Transverse colon (tissue), 4 donors: Measurements from ENCODE around the gene KRT2. TPM values are rescaled to one million over a fixed set of nuclear protein-coding genes. Genes with fewer than 3 reads are reported as not detected.

Experiments used
- DNase-seq: peaks from one replicate; pipeline ENCODE4 v3.0.0-alpha.2; 2019
- H3K27ac ChIP-seq, 4 donors: fragments of 200-600 bp; sonication (generic); 2 replicates each; pipeline ENCODE4 v1.5.1; 2016 to 2018; ENCODE audit warnings: inconsistent platforms in 4 of 4
- H3K27me3 ChIP-seq: fragments of 200-600 bp; sonication (generic); 2 replicates; pipeline ENCODE4 v1.5.1; 2017; ENCODE audit warnings: inconsistent platforms
- H3K36me3 ChIP-seq, 4 donors: fragments of 200-600 bp; sonication (generic); 2 replicates each; pipeline ENCODE4 v1.5.1; 2017 to 2019; ENCODE audit warnings: inconsistent platforms in 4 of 4
- H3K4me1 ChIP-seq, 4 donors: fragments of 200-600 bp; sonication (generic); 2 replicates each; pipeline ENCODE4 v1.5.1; 2017 to 2020; ENCODE audit warnings: inconsistent platforms in 4 of 4
- H3K4me3 ChIP-seq, 4 donors: fragments of 200-600 bp; sonication (generic); 1 replicate in 1 of 4; 2 replicates in 3 of 4; pipeline versions ENCODE4 v1.5.1 to v1.6.1; 2017 to 2019; ENCODE audit warnings: inconsistent platforms in 4 of 4
- H3K9me3 ChIP-seq, 2 donors: fragments of 200-600 bp; sonication (generic); 2 replicates each; pipeline ENCODE4 v1.5.1; 2017 to 2019; ENCODE audit warnings: inconsistent platforms in 2 of 2
- EP300 ChIP-seq: sonication (generic); formaldehyde crosslinking; IDR thresholded peaks from one replicate; pipeline ENCODE4 v1.6.1; 2017; ENCODE audit warnings: antibody characterized with exemption, low read depth
- POLR2A ChIP-seq: fragments of 450-650 bp; IDR thresholded peaks from one replicate; pipeline ENCODE4 v1.6.1; 2016; ENCODE audit warnings: antibody characterized with exemption, mild to moderate bottlenecking, moderate library complexity
- POLR2AphosphoS5 ChIP-seq, 3 donors: sonication (generic); formaldehyde crosslinking; IDR thresholded peaks; one replicate each; pipeline ENCODE4 v1.6.1; 2016; ENCODE audit warnings: antibody characterized with exemption in 3 of 3
- WGBS, 2 donors: methylation state at CpG; one replicate each; pipeline ENCODE4 v1.1.5; 2018; ENCODE audit warnings: low coverage in 1 of 2; 5-methylcytosine and 5-hydroxymethylcytosine counted together
- in situ Hi-C, 4 donors: fragments of 200-750 bp; cut with MboI; loops; one replicate each; pipeline versions ENCODE4 v1.15.0 to v1.15.1; 2017; ENCODE audit warnings: low sequenced_read_pairs in 3 of 4, low pct_ligation_motif_present in 1 of 4, low pct_unique_long_range_greater_than_20kb in 1 of 4
- intact Hi-C: fragments of 100-400 bp; cut with DNase I; formaldehyde crosslinking; loops from one replicate; pipeline ENCODE4 v1.15.1; 2023; ENCODE audit warnings: low total_unique reads
- total RNA-seq, 4 donors: library from RNA; depleted of rRNA; stranded (reverse); fragments of >200 nt; gene quantifications; one replicate each; pipeline ENCODE4 v1.1.0, GENCODE V29; 2016
- TF ChIP-seq, protein P1 (sequence below), 5 experiments: fragments of 200-600 bp in 3 of 5; fragments of 450-650 bp in 2 of 5; sonication (generic) in 3 of 5; IDR thresholded peaks; 1 replicate in 2 of 5; 2 replicates in 3 of 5; pipeline ENCODE4 v1.5.1; 2016 to 2017; ENCODE audit warnings: antibody characterized with exemption in 5 of 5, inconsistent platforms in 3 of 5, mild to moderate bottlenecking in 2 of 5, moderate library complexity in 1 of 5

Gene KRT2
- total RNA-seq, 4 donors from 2014 or later: not detected

GRCh38 chr12:52694151-52694550 is 42.1 kb upstream of the KRT2 start:
- Histone ChIP-seq H3K27ac (no peak overlapping the region), H3K27me3 (peaks cover 64% of the 10 kb centered on the region), H3K4me3 (no peak overlapping the region), H3K4me1 (peaks cover 0 to 11% (median 8%) of the 10 kb centered on the region in 4 donors), H3K9me3 (no peaks in the 10 kb centered on the region), H3K36me3 (no peaks in the 10 kb centered on the region)
- intact Hi-C loops: no loop called here
- DNase-seq: no peak
- in situ Hi-C loops: no loop called here
- WGBS, 2 donors: 85 to 87% methylated on average over 6 of the region's 6 CpGs
- TF ChIP-seq EP300 (no peak), POLR2AphosphoS5 (IDR thresholded peaks at IDR 0.05) (no peak)
- TF ChIP-seq, protein P1, sequence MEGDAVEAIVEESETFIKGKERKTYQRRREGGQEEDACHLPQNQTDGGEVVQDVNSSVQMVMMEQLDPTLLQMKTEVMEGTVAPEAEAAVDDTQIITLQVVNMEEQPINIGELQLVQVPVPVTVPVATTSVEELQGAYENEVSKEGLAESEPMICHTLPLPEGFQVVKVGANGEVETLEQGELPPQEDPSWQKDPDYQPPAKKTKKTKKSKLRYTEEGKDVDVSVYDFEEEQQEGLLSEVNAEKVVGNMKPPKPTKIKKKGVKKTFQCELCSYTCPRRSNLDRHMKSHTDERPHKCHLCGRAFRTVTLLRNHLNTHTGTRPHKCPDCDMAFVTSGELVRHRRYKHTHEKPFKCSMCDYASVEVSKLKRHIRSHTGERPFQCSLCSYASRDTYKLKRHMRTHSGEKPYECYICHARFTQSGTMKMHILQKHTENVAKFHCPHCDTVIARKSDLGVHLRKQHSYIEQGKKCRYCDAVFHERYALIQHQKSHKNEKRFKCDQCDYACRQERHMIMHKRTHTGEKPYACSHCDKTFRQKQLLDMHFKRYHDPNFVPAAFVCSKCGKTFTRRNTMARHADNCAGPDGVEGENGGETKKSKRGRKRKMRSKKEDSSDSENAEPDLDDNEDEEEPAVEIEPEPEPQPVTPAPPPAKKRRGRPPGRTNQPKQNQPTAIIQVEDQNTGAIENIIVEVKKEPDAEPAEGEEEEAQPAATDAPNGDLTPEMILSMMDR (IDR thresholded peaks at IDR 0.05): no peak

GRCh38 chr12:52693261-52693660 is 41.2 kb upstream of the KRT2 start:
- intact Hi-C loops: no loop called here
- WGBS, 2 donors: 58 to 63% methylated on average over 2 to 5 of the region's 5 CpGs
- TF ChIP-seq EP300 (no peak), POLR2A (no peak), POLR2AphosphoS5 (IDR thresholded peaks at IDR 0.05) (no peak)
- TF ChIP-seq, protein P1 (IDR thresholded peaks at IDR 0.05): no peak
- DNase-seq: no peak
- no peaks in the 10 kb centered on the region for H3K9me3 ChIP-seq
- in situ Hi-C loops: no loop called here
- H3K27ac ChIP-seq: no peak overlapping the region
- H3K36me3 ChIP-seq: no peaks in the 10 kb centered on the region
- peaks cover 0 to 11% (median 8%) of the 10 kb centered on the region in 4 donors for H3K4me1 ChIP-seq
- peaks cover 66% of the 10 kb centered on the region for H3K27me3 ChIP-seq
- no peak overlapping the region for H3K4me3 ChIP-seq

DNA sequence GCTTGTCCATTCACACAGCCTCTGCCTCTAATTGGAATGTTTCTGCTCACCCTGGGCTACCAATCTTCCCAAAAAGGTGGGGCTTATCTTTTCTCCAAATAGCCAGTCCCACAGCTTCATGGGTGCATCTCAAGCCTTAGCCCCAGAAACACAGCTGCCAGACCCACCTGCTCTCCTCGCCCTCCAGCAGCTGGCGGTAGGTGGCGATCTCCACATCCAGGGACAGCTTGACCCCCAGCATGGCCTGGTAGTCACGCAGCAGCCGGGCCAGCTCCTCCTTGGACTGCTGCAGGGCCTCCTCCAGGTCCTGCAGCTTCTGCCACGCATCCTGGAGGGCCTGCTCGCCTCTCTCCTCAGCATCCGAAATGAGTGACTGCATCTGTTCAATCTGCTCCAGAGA is 40.2 kb upstream of the KRT2 start:
- TF ChIP-seq, protein P1 (IDR thresholded peaks at IDR 0.05): no peak
- no peak for TF ChIP-seq EP300
- no peak for TF ChIP-seq POLR2AphosphoS5 (IDR thresholded peaks at IDR 0.05)
- TF ChIP-seq POLR2A: no peak
- Histone ChIP-seq H3K4me1 (peaks cover 0 to 11% (median 8%) of the 10 kb centered on the region in 4 donors), H3K27ac (no peak overlapping the region), H3K36me3 (no peaks in the 10 kb centered on the region), H3K27me3 (peaks cover 56% of the 10 kb centered on the region), H3K4me3 (no peak overlapping the region), H3K9me3 (no peaks in the 10 kb centered on the region)
- intact Hi-C loops (no loop called here), in situ Hi-C loops (no loop called here)
- DNase-seq: no peak
- WGBS, 2 donors: 85% methylated on average over 8 of the region's 8 CpGs; no CpG with 5 or more reads in 1 of the 2 donors

- no peaks in the 10 kb centered on the region for H3K36me3 ChIP-seq
- TF ChIP-seq EP300 (no peak), POLR2A (no peak), POLR2AphosphoS5 (IDR thresholded peaks at IDR 0.05) (no peak)
- H3K4me1 ChIP-seq: peaks cover 0 to 11% (median 8%) of the 10 kb centered on the region in 4 donors
- H3K4me3 ChIP-seq: no peak overlapping the region
- in situ Hi-C loops (no loop called here), intact Hi-C loops (no loop called here)
- peaks cover 54% of the 10 kb centered on the region for H3K27me3 ChIP-seq
- H3K9me3 ChIP-seq: no peaks in the 10 kb centered on the region
- DNase-seq: no peak
- no peak overlapping the region for H3K27ac ChIP-seq
- WGBS, 2 donors: 0 to 53% methylated on average over 1 to 2 of the region's 2 CpGs
Measured at GRCh38 chr12:52691841-52692150, 39.8 kb upstream of the KRT2 start.
